GM10248 (cell line): Measurements from ENCODE around the gene GOPC.

Experiments
- CTCF ChIA-PET: fragments of 300-600 bp; sonication (Branson Sonifier 250); formaldehyde crosslinking; extraction: SDS; loops from one replicate; lab custom pipeline; 2021; ENCODE audit warnings: antibody characterized with exemption; lab: Yijun Ruan, JAX
- POLR2A ChIA-PET: fragments of 350-650 bp; sonication (Branson Sonifier 250); formaldehyde crosslinking; extraction: SDS; loops from one replicate; lab custom pipeline; 2020; ENCODE audit warnings: antibody characterized with exemption; lab: Yijun Ruan, JAX
- DNase-seq: peaks from one replicate; pipeline ENCODE4 v3.0.0; 2012; ENCODE audit errors: extremely low spot score
- CTCF ChIP-seq: IDR thresholded peaks from 2 replicates; pipeline ENCODE4 v1.5.1; 2012; ENCODE audit warnings: mild to moderate bottlenecking, low read depth; ENCODE audit errors: extremely low read depth, missing control alignments, control extremely low read depth

Gene GOPC

GRCh38 chr6:117553142-117553541, 49.2 kb downstream of the GOPC start:
- ChIA-PET CTCF (no interaction called here), POLR2A (no interaction called here)
- DNase-seq, result no peak
- no peak for TF ChIP-seq CTCF

- ChIA-PET CTCF (interaction anchor here (1.2 to 2.2 kb wide), 3 partner anchors 21 to 103 kb away, joined by 4 to 8 read pairs (median 6); no protein-coding TSS in a partner anchor), POLR2A (no interaction called here)
- TF ChIP-seq CTCF, result no peak
- DNase-seq, result no peak
Measured at GRCh38 chr6:117552618-117553017, 49.7 kb downstream of the GOPC start.

- no peak for TF ChIP-seq CTCF
- POLR2A ChIA-PET, result interaction anchor here (0.5 kb wide), 1 partner anchor 1329 kb away, joined by 3 read pairs; no protein-coding TSS in a partner anchor
- CTCF ChIA-PET, result interaction anchor here (1.1 to 2.8 kb wide), 6 partner anchors 9 to 101 kb away, joined by 3 to 8 read pairs (median 6); no protein-coding TSS in a partner anchor
- no peak for DNase-seq
Measured at GRCh38 chr6:117550618-117551242, 51.6 kb downstream of the GOPC start.

GRCh38 chr6:117550078-117550600, 52.2 kb downstream of the GOPC start:
- TF ChIP-seq CTCF, result no peak
- POLR2A ChIA-PET, result no interaction called here
- CTCF ChIA-PET, result interaction anchor here (0.7 to 2.8 kb wide), 7 partner anchors 24 to 279 kb away, joined by 3 to 8 read pairs (median 4); no protein-coding TSS in a partner anchor
- no peak for DNase-seq

GRCh38 chr6:117549611-117550010, 52.7 kb downstream of the GOPC start:
- POLR2A ChIA-PET, result no interaction called here
- DNase-seq, result no peak
- CTCF ChIA-PET, result interaction anchor here (0.7 to 2.8 kb wide), 8 partner anchors 12 to 280 kb away, joined by 3 to 8 read pairs (median 4); no protein-coding TSS in a partner anchor

More at GRCh38 chr6:117549611-117550010, 52.7 kb downstream of the GOPC start:
- no peak for TF ChIP-seq CTCF
